ENCODE measurements around the gene PRRG1. TPM values are rescaled to one million over a fixed set of nuclear protein-coding genes. Genes with fewer than 3 reads are reported as not detected.

Gene PRRG1
- polyA plus RNA-seq, 1 of the 3 experiments (the other 2 are of a cell fraction) = 3.0 TPM

DNA sequence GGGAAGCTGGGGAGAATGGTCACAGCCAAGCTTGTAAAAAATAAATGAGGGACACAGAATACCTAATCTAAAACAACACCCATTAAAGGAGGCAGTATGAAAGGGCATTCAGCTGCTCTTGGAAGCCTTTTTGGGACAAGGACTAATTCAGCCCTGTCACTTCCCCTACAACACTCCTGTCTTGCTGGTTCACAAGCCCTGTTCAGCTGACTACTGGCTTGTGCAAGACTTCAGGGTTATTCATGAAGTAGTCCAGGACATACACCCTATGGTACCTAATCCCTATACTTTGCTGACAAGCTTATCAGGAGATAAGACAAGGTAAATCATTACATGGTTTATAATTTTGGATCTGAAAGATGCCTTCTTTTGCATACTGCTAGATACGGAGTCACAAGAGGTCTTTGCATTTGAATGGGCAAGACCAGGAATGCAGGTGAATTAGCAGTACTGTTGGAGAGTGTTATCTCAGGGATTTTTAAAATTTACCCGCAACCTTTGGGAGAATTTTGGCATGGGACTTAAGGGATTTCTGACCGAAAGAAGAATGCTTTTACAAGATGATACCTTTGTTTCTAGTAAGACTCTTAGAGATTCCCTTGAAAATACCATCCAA, 119.1 kb downstream of the PRRG1 start (continued):
- TF ChIP-seq RAD21 (IDR thresholded peaks at IDR 0.05; ENCODE audit: low read length) = no peak
- no peak for TF ChIP-seq RXRA (IDR thresholded peaks at IDR 0.05; ENCODE audit: borderline replicate concordance, low read depth)

GRCh38 chrX:37470711-37471110, 121.5 kb downstream of the PRRG1 start:
- ChIA-PET POLR2A (no interaction called here), CTCF (no interaction called here)
- Histone ChIP-seq H4K20me1 (ENCODE audit: insufficient read depth) (no peaks in the 10 kb centered on the region), H3K9me2 (no peaks in the 10 kb centered on the region), H3K4me2 (no peak overlapping the region), H3K9me3 (no peaks in the 10 kb centered on the region), H3K79me2 (ENCODE audit: insufficient read depth) (no peaks in the 10 kb centered on the region), H3K4me1 (ENCODE audit: control insufficient read depth in 1 of 2, insufficient read depth in 2 of 2, low read depth in 1 of 2, low read length in 1 of 2) (no peaks in the 10 kb centered on the region), H3K36me3 (replicated peaks in 1 of 2; ENCODE audit: control insufficient read depth in 1 of 2, insufficient read depth in 2 of 2, low read length in 1 of 2) (no peaks in the 10 kb centered on the region), H3K9ac (no peak overlapping the region), H2AFZ (ENCODE audit: low read depth) (no peak overlapping the region), H3K27ac (ENCODE audit: low read depth in 2 of 2, low read length in 1 of 2) (no peak overlapping the region), H3K27me3 (ENCODE audit: insufficient read depth) (no peaks in the 10 kb centered on the region), H3K4me3 (ENCODE audit: low read depth in 2 of 2, low read length in 1 of 2) (no peak overlapping the region), H3F3A (replicated peaks; ENCODE audit: insufficient read depth) (no peaks in the 10 kb centered on the region)
- no peak for DNase-seq
- no peak for TF ChIP-seq FOSL2 (IDR thresholded peaks at IDR 0.05; ENCODE audit: borderline replicate concordance, low read depth)
- 28% methylated on average over 3 of the region's 3 CpGs for WGBS (ENCODE audit: low lambda C conversion rate)

- H3K9ac ChIP-seq = no peak overlapping the region
- no peaks in the 10 kb centered on the region for H3K79me2 ChIP-seq (ENCODE audit: insufficient read depth)
- DNase-seq = no peak
- H3K27ac ChIP-seq (ENCODE audit: low read depth in 2 of 2, low read length in 1 of 2) = no peak overlapping the region
- TF ChIP-seq, protein P1, sequence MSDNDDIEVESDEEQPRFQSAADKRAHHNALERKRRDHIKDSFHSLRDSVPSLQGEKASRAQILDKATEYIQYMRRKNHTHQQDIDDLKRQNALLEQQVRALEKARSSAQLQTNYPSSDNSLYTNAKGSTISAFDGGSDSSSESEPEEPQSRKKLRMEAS (IDR thresholded peaks at IDR 0.05; ENCODE audit: low read depth) = no peak
- TF ChIP-seq EZH2phosphoT487 (IDR thresholded peaks at IDR 0.05; ENCODE audit: borderline replicate concordance, low read depth) (no peak), GABPA (IDR thresholded peaks at IDR 0.05; ENCODE audit: low read depth) (no peak)
- TF ChIP-seq, protein P2, sequence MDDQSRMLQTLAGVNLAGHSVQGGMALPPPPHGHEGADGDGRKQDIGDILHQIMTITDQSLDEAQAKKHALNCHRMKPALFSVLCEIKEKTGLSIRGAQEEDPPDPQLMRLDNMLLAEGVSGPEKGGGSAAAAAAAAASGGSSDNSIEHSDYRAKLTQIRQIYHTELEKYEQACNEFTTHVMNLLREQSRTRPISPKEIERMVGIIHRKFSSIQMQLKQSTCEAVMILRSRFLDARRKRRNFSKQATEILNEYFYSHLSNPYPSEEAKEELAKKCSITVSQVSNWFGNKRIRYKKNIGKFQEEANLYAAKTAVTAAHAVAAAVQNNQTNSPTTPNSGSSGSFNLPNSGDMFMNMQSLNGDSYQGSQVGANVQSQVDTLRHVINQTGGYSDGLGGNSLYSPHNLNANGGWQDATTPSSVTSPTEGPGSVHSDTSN (IDR thresholded peaks at IDR 0.05) = no peak
- POLR2A ChIA-PET = no interaction called here
- no peak overlapping the region for H3K4me2 ChIP-seq
- no peaks in the 10 kb centered on the region for H3K27me3 ChIP-seq (ENCODE audit: insufficient read depth)
- H3K4me1 ChIP-seq (ENCODE audit: control insufficient read depth in 1 of 2, insufficient read depth in 2 of 2, low read depth in 1 of 2, low read length in 1 of 2) = no peaks in the 10 kb centered on the region
- H3K4me3 ChIP-seq (ENCODE audit: low read depth in 2 of 2, low read length in 1 of 2) = no peak overlapping the region
- H3K9me2 ChIP-seq = no peaks in the 10 kb centered on the region
- CTCF ChIA-PET = no interaction called here
- H3F3A ChIP-seq (replicated peaks; ENCODE audit: insufficient read depth) = no peaks in the 10 kb centered on the region
- no peaks in the 10 kb centered on the region for H4K20me1 ChIP-seq (ENCODE audit: insufficient read depth)
- no peaks in the 10 kb centered on the region for H3K36me3 ChIP-seq (replicated peaks in 1 of 2; ENCODE audit: control insufficient read depth in 1 of 2, insufficient read depth in 2 of 2, low read length in 1 of 2)
- 33% methylated on average over 6 of the region's 6 CpGs for WGBS (ENCODE audit: low lambda C conversion rate)
- no peak overlapping the region for H2AFZ ChIP-seq (ENCODE audit: low read depth)
- H3K9me3 ChIP-seq = no peaks in the 10 kb centered on the region
Measured at GRCh38 chrX:37472836-37473235, 123.7 kb downstream of the PRRG1 start.

GRCh38 chrX:37474478-37474877, 125.3 kb downstream of the PRRG1 start:
- no peak for DNase-seq
- Histone ChIP-seq H3K36me3 (replicated peaks in 1 of 2; ENCODE audit: control insufficient read depth in 1 of 2, insufficient read depth in 2 of 2, low read length in 1 of 2) (no peaks in the 10 kb centered on the region), H3K9ac (no peak overlapping the region), H3K4me1 (ENCODE audit: control insufficient read depth in 1 of 2, insufficient read depth in 2 of 2, low read depth in 1 of 2, low read length in 1 of 2) (no peaks in the 10 kb centered on the region), H3K27me3 (ENCODE audit: insufficient read depth) (no peaks in the 10 kb centered on the region; the same call in 1 of the 2 replicates), H3K9me2 (no peaks in the 10 kb centered on the region), H3F3A (replicated peaks; ENCODE audit: insufficient read depth) (no peaks in the 10 kb centered on the region), H3K9me3 (no peaks in the 10 kb centered on the region), H4K20me1 (ENCODE audit: insufficient read depth) (no peaks in the 10 kb centered on the region), H3K4me2 (no peak overlapping the region), H3K4me3 (ENCODE audit: low read depth in 2 of 2, low read length in 1 of 2) (no peak overlapping the region), H3K79me2 (ENCODE audit: insufficient read depth) (no peaks in the 10 kb centered on the region), H2AFZ (ENCODE audit: low read depth) (no peak overlapping the region), H3K27ac (ENCODE audit: low read depth in 2 of 2, low read length in 1 of 2) (no peak overlapping the region)
- TF ChIP-seq RCOR1 (IDR thresholded peaks at IDR 0.05; ENCODE audit: low read length) = no peak
- ChIA-PET POLR2A (no interaction called here), CTCF (no interaction called here)
- 24% methylated on average over 5 of the region's 5 CpGs for WGBS (ENCODE audit: low lambda C conversion rate)
